ENCODE results near the gene TPR.

- no peak for TF ChIP-seq POLR2A (IDR thresholded peaks at IDR 0.05)
- TF ChIP-seq CTCF (IDR thresholded peaks at IDR 0.05) = no peak
- no peak for TF ChIP-seq EP300 (IDR thresholded peaks at IDR 0.05)
Measured at GRCh38 chr1:186282466-186282865, 92.6 kb downstream of the TPR start.

All from ovary (tissue), 3 donors.